Central memory CD4-positive, alpha-beta T cell (primary cell): ENCODE results near the gene PRDX6.
"Not testable (repeated sequence)": the region's sequence is repeated elsewhere in the genome, so short reads cannot be mapped to it uniquely, and the experiment has no call there.

Source experiments
- DNase-seq: peaks from one replicate; pipeline ENCODE4 v3.0.0; 2022
- total RNA-seq, 3 experiments: gene quantifications; one replicate each; lab custom pipeline; 2026; lab: John Stamatoyannopoulos, UW

PRDX6 gene
- 38.0 to 89.0 (median 79.4) reads per million in 3 experiments for total RNA-seq

DNA sequence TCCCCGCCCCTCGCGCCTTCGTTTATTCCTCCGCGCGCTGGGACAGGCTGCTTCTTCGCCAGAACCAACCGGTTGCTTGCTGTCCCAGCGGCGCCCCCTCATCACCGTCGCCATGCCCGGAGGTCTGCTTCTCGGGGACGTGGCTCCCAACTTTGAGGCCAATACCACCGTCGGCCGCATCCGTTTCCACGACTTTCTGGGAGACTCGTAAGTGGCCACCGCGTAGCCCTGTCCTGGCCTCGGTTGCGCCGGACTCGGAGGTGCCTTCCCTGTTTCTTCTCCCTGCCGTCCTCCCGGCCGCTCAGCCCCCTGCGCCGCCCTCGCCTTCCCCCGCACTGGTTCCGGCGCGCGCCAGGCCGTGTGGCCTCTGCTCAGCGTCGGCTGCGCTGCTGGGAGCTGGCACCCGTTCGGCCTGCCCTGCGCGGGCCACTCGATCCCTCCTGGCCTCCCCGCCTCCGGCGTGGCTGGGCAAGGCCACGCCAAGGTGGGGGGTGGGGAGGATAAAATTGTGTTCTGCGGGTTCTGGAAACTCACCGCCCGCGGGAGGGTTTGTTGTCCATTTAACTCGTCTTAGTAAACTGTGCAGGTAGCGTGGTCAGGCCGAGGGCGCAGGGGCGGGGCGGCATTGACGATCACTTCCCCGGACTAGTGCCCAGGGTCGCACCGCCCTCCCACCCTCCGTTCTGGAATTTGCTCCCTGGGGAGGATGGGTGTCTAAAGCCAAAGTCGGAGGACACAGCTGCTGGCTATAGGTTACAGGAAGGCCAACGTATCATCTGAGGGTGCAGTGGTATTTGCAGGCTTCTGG is at the start of gene PRDX6:
PRDX6 (plus strand) TSS at position 50 of the 808 bp plus-strand sequence; CDS start at position 113, 63 bp downstream.
- DNase-seq = peak; percentile 74

- peak; percentile 39 for DNase-seq
Measured at GRCh38 chr1:173429471-173430402, 47.4 kb upstream of the PRDX6 start.

GRCh38 chr1:173430677-173431303 is 46.3 kb upstream of the PRDX6 start:
- DNase-seq = no peak

DNA sequence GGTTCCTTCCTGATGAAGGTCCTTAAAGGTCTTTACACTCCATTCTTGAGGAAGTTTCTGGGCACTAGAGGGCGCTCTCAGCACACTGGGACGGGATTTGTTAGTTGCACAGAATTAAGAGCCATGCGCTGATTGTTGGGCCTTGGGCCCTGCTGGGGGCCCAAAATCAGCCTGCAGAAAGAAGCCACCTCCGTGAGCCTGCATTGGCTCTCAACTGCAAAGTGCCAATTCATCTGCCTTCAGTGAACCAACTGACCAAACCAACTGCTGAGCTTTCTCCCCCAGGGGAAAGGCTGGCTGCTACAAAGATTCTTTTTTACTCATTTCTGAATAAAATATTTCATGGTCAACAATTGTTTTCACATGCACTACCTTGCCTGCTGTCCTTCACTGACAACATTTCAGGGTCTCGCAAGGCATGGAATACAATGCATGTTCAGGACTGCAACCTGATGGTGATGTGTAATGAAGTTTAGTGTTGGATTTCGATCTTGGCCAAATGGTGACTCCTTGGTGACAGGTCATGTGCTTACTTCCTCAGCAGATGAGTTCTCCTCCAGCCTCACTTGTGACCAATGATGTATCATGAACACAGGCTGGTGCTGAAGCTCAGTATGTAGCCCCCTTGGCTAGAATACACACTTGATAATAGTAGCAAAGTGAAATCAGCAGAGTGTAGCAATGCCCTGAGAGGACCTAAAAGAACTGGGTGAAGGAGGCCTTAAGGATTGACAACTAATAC is 45.7 kb upstream of the PRDX6 start:
- DNase-seq = peak; percentile 75

GRCh38 chr1:173432331-173432730 is 44.8 kb upstream of the PRDX6 start:
- no peak for DNase-seq

DNA sequence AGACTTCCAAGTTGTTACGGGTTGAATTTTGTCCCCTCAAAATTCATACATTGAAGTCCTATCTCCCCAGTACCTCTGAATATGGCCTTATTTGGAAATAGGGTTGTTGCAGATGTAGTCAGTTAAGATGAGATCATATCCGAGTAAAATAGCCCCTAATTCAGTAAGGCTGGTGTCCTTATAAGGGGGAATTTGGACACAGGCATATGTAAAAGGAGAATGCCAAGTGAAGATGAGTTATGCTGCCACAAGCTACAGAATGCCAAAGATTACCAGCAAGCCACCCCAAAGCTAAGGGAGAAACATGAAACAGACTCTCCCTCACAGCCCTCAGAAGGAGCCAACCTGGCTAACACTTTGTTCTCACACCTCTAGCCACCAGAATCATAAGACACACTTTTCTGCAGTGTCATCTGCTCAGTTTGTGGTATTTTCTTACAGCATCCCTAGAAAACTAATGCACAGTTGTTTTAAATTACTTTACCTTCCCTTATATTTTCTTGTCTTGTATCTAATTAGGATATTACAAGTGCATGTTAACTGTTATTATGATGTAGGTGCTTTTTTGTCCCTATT is 43.3 kb upstream of the PRDX6 start:
- no peak for DNase-seq

DNA sequence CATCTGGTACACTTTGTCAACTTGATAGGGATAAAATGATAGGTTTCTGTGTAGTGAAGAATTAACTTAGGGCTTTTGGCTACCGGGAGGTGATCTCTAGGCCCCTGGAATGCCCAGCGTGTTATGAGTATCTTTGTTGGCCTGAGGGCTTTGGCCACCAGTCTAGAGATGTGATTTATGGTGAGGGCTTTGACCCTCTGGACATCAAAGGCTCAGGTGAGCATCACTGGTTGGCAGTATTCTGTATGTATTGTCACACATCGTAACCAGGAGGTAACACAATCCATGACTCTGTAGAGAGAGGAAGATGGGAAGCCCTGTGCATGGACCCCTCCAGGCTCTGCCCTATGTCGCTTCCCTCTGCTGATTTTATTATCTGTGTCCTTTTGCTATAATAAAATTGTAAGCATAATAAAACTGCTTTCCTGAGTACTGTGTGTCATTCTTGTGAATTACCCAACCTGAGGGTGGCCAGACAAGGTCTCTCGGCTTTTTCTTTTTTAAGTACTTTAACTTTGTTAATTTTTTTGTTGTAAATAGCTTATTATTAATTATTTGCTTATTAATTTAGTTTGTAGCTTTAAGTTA is 40.2 kb upstream of the PRDX6 start:
- DNase-seq = no peak

- DNase-seq = no peak
Measured at GRCh38 chr1:173438675-173439074, 38.5 kb upstream of the PRDX6 start.

DNA sequence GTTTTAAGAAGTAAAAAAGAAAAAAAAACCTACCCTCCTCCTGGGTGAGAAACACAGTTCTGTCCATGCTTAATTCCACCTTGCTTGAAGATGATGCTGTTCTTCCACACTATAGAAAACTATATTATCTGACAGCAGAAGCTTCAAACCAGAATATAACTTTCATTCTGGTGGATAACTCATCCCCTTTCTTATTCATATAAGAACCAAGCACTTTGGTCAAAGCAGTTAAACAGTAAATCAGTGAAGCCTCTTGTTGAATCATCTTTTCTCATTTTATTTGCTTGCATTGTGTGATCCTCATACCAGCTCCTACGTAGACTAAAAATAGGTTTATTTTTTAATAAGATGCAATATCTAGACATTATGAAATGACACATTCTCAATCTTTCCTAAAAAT is 36.7 kb upstream of the PRDX6 start:
- DNase-seq = no peak

- DNase-seq = peak; percentile 48
Measured at GRCh38 chr1:173444757-173445156, 32.4 kb upstream of the PRDX6 start.

GRCh38 chr1:173445164-173445563 is 32.0 kb upstream of the PRDX6 start:
- DNase-seq = no peak

DNA sequence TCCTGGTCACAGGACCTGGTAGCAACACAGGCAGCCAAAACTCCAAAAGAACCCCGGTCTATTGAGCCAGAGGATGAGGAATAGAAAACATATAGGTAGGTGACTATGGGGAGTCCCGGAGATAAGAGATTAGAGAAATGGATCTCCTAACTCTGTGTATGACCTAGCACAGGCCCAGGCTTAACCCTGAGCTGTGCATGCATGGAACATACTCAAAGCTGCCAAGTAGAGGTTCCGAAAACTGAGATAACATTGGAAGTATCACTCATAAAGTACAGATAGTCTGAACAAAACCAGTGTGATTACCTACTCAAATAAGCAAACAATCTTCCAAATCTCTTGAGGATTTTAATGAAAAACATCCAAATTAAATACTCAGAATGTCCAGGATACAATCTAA is 31.5 kb upstream of the PRDX6 start:
- no peak for DNase-seq

DNA sequence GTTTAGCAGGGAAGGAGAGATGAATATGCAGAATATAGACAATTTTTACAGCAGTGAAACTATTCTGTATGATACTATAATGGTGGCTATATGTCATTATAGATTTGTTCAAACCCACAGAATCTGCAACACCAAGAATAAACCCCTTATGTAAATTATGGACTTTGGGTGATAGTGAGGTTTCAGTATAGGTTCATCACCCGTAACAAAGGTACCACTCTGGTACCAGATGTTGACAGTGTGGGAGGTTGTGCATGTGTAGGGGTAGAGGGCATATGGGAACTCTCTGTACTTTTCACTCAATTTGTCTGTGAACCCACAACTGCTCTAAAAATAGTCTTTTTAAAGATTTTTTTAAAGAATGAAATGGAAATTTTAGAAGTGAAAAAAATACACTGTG is 29.9 kb upstream of the PRDX6 start:
- DNase-seq = no peak

GRCh38 chr1:173448945-173449344 is 28.2 kb upstream of the PRDX6 start:
- no peak for DNase-seq

DNA sequence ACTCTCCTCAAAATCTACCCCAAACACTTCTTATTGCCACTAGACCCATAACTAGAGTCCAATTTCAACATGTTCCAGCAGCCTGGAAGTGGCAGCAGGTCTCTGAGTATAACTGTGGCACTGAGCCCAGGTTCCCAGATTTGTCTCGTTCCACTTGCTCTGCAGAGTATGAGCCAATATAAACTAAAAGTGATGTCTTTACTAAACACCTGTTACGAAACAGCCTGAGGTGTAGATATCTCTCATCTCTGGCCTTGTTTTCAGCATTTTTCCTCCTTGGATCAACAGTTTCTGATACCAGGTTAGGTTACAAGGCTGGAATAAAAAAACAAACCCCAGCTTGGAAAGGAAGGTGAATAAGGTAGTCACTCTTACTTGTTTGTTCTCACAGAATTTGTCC is 25.2 kb upstream of the PRDX6 start:
- DNase-seq = no peak

- DNase-seq = no peak
Measured at GRCh38 chr1:173453982-173454381, 23.2 kb upstream of the PRDX6 start.

DNA sequence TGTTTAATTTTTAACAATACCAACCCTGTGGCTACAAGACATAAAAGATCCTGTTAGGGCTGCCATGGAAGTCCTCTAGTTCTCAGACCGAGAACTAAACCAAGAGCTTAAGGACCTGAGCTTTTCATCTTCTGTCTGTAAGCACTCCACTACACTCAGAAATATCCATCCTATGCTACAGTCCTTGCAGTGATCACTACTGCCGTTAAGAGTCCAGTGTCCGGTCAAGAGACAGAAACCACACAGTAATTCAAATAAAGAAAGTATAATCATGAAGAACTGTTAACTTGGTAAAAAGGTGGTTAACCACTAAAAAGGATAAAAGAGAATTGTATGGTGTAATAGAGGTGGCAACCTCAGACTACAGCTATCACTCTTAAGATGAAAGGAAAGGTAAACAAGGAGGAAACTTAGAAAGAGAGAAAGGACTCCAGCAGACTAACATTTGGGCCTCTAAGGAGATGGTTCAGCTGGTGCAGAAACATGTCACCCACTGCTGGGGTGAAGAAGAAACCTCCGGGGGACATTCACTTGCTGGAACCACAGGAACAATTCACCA is 22.1 kb upstream of the PRDX6 start:
- no peak for DNase-seq

GRCh38 chr1:173459885-173460284 is 17.2 kb upstream of the PRDX6 start:
- no peak for DNase-seq

- DNase-seq = not testable (repeated sequence)
Measured at GRCh38 chr1:173462666-173463065, 14.5 kb upstream of the PRDX6 start.

DNA sequence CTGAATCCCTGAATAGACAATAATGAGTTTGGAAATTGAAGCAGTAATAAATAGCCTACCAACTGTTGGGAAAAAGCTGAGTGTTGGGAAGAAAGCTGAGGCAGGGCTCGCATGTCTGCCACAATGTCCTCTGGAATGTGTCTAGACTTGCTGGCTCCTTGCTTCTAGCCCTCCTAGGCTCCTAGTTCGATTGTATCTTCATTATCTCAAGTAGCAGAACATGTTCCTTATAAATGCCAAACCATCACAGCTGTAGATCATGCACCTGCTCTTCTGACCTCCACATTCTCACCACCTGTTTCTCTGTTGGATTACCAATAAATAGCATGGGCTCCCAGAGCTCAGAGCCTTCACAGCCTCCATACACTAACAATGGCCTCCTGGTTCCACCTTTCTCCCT is 12.9 kb upstream of the PRDX6 start:
- not testable (repeated sequence) for DNase-seq

GRCh38 chr1:173467426-173467825 is 9.7 kb upstream of the PRDX6 start:
- DNase-seq = no peak
